NCI-H2196 (cell line): ENCODE data around the gene SATB2.

Experiments used
- DNase-seq: peaks from one replicate; lab custom pipeline; 2025; ENCODE audit not compliant: unreplicated experiment; lab: John Stamatoyannopoulos, UW

SATB2 gene

DNA sequence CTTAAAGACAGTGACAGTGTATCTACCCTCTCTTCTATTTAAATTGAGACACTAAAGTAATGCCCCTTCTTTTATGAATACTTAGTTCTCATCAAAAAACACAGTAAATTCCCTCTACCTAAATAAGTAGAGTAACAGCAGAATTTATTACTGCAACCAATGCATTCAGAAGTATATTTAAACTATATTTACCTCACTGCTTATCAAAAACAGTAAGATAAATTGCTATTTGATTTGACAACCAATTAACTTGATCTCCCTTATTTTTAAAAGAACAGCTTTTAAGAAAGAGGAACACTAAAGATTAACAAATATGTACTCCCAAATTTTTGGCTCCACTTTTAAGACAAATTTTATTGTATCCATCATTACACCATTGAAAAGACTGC lies 4.8 kb downstream of the SATB2 start:
- no peak for DNase-seq

DNA sequence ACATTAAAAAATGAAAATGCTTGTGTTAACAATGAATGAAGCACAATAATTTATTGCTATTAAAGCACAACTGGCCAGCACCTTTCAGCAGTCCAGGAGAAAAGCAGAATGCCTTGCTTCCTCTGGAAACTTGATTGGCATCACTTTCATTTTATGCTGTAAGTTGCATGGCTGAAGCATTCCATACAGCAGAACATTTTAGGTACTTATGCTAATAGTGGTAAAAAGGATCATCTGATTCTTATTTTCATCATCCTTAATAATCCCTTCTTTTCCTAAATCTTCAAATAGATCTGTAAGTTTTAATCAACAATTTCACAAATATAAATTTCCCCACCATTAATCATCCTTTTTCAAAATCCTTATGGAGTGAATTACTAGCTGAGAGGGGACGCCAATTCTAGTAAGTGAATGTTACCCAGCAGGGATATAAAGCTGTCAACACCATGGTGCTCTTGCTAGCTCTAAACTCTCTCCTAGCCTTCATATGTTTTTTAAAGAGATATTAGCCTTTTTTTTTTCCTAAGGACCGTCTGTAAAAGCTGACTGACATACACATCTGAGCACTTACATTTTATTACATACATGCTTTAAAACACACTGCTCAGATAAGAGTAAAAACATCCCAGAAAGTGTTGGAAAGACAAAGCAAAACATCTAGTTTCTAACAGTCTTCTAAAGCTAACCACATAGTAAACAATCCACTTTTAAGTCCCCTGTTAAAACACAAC lies 5.3 kb downstream of the SATB2 start:
- no peak for DNase-seq

DNA sequence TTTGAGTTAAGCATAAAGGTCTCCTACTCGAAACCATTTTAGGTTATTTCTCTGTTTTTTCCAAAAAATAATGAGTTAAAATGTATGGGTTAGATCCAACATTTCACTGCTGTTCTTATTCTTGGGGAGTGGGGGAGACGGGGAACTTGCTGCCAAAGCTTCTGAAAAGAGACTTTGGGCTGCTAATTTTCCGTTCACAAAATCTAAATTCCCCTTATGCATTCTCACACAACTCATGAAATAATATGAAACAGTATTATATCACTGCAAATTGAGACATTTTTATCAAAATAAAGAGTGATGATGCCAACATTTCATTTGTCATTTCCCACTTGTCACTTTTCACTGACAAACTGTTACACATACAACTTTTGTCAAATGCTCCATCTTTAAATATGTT lies 7.8 kb downstream of the SATB2 start:
- DNase-seq: no peak

DNA sequence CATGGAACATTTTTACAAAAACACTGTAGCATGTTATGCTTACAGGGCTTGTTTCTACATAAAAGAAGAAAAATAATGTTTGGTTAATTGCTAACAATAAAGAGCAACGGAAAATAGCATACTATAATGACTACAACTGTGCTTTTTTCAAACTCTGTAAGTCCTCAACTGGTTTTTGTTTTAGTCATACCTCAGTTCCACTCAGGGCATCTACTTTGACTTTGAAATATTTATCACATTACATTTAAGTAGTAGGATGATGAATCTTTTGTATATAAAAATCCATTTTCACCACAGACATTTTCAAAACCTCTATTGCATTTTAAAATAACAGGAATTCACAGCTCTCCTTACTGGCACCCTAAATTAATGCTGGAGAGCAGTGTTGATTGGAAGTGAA lies 8.3 kb downstream of the SATB2 start:
- no peak for DNase-seq

DNA sequence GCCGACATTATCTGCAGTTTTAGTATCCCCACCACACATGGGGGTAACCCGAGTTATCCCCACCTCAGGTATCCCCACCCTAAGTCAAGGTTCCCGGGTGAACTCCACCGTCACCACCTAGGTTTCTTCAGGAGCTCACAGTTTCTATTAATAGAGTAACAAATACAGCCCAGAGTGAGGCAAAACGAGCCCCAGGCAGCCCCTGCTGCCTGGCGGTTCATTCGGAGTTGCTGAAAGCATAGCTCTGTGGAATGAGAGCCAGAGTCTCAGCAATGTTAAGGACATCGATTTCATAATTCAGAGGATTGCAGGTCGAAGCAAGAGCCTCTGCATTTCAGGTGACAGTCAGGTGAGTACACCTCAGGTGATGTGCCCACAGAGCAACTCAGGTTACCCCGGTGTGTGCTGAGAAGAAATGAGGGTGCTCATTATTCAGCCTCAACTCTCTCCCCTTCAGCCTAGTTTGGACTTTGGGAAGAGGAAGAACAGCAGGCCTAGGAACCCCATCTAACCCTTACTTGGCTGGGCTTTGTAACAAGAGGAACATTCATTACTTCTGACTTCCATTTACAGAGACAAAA lies 10.7 kb downstream of the SATB2 start:
- no peak for DNase-seq

DNA sequence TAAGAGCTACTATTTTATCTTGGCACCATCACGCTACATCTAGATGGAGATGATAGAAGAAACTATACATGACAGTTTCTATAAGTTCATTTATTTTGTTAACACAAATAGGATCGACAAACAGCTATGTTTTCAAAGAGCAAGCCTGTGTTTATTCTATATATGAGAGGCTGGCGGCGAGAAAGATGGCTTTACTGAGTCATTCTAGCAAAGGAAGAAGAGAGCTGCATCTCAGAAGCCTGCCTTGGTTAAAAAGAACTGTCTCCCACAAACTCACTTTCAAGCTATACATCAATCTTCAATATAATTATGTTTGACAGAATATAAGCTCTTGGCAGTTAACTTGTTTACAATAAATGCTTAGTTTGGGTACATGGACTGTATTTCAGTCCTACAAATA lies 13.0 kb downstream of the SATB2 start:
- DNase-seq: no peak

DNA sequence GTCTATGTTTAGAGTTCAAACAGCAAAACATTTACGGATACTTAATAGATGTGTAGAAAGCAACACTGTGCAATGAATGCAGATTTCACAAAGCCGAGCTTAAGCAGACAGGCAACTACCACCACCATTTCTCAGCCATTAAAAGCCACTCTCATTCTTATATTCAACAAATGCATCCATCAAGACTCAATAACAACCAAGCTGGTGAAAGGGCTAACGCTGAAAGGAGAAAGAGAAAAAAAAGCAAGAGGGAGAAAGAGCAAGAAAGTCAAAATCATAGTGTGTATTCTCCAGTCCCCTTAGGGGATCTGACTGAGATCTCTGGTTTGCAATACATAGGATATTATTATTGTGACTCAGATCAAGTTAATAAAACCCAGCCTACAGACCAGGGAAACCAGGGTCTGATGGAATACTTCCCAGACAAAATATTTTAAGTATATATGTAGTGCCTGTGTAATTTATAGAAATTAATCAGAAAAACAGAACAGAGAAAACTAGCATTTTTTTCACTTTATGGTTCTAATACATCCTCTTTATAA lies 14.1 kb downstream of the SATB2 start:
- no peak for DNase-seq

DNA sequence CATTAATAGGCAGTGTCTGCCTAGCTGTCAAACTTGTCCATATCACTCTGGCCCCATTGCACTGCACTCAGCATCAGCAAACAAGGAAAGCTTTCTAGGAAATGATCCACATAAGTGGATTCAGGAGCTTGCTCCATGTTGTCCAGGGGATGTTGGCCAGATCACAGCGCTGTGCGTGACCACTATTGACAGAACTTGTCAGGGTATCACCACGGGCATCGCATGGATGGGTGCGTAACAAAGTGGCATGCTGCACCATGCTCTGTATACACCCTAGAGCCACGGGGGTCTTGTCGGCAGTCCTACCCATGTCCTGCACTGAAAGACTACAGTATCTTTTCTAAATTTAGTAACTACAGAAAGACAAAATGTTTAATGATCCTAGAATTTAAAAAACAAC lies 15.6 kb downstream of the SATB2 start:
- no peak for DNase-seq

DNA sequence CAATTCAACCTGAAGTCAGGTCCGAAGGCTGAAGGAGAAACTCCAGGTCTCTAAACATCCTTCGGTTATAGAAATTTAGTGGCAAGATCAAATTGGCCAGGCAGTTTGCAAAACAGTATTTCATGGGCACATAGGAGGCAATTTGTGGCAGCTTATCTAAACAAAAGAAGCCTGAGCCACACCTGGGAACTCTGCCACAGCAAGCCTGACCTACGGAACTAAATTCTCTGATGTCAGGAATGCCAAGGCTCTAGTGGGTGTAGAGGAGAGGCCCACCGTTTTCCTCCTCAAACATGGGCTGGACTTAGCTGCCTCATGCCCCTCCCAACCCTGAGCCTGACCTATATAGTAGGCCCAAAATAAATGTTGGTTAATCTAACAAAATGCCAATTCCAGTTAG lies 16.0 kb downstream of the SATB2 start:
- no peak for DNase-seq

DNA sequence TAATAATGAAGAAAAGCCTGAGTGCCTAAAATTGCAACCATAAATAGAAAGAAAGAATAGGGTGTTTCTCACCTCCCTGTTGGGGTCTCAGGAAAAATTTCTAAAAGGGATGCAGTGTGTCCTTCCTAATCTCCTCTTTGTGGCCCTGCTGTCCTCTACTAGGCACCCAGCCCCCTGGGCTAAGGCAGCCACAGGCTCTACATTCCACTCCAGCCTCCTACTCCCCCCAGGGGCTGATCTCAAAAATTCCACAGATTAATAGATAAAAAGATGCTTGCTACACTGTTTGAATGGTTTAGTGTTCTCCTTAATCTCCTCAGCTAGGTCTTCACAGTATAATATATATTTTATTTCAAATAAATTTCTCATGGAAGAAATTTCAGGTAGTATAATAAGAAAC lies 17.6 kb downstream of the SATB2 start:
- DNase-seq: no peak

DNA sequence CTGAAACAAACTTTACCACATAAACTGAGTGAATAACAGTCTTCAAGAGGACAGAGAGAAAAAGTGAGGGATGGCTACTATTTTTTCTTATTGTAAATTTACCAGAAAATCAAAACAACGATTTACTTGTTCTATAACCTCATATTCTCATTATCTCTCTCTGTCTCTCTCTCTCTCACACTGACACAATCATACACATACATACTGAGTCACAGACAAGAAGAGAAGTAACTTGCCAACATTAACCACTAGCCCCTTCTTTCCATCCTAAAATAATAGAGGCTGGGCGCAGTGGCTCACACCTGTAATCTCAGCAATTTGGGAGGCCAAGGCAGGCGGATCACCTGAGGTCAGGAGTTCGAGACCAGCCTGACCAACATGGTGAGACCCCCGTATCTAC lies 18.2 kb downstream of the SATB2 start:
- DNase-seq: no peak

DNA sequence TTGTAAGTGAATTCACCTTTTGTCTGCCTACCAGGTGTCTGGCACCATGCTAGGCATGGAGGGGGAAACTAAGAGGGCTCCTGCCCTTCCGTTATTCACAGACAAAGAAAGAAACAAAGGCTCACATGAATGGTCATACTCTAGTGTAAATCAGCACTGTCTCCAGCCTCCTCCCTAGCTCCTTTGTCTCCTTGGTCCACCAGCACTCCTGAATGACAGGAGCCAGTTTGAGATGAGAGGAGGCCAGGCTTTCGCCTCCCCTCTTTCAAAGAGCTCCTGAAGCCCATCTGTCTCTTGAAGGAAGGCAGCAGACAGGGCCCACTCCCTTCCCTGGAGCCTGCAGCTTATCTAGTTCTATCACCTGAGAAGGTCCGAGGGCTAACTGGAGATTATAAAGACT lies 18.7 kb downstream of the SATB2 start:
- DNase-seq: no peak

DNA sequence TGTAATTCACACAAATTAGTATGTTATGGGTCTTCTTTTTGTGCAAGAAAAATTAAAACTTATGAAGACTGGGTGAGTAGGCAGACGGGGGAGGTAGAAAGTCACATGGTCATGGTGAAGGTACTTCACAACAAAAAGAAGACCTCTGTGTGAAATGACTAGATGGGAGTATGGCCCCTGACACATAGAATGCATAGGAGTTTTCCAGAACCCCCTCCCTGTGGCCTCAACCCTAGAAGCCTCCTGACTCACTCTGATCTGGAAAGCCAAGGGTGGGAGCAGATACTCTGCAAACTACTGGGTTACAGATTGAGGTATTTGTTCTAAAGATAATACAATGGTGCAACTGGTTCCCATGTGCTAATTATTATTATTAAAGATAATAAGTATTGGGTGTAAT lies 23.2 kb downstream of the SATB2 start:
- DNase-seq: no peak

DNA sequence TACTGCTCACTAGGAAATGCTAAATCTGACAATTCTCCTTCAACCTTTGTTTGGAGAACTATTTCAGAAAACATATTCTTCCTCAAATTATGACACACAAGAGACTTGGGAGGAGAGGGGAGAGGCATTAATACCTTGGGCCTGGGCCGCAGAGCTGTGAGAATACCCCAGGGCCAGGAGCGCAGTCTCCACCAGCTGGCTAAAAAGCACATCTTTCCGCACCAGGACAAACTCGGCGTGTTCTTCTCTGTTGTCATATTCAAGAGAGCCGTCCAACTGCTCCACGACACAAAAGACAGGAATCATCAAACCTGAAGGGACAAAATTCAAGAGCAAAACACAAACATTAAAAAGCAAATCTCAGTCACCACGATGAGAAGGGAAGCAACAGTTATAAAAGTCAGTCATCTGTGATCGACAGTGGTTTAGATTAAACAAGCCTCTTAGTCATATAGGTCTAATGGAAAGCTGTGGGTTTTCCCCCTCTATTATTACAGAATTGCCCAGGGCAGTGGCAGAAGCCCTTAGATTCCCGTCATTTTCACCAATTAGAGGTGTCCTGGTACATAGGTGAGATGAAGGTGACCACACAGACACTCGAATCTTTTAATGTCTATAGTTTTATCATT lies 24.4 kb downstream of the SATB2 start:
- DNase-seq: no peak

DNA sequence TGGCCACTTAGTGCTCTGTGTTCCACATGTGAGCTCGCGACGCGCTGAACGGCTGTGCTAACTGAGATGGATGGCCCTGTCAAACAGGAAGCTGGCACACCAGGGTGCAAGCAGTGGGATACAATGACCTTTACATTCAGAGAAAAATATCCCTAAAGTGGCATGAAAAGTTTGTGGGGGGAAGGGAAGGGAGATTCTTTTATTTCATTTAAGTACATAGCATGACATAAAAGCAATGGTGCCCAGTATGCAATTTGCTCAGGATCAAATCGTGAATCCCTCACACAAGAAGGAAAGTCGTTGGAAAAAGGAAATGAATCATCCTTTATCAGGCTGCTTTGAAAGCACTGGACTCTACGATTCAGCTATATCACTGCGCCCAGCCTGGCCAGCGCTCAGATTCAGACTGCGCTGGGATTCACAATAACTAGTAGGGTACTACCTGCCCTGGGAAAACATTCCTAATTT lies 26.0 kb downstream of the SATB2 start:
- no peak for DNase-seq

DNA sequence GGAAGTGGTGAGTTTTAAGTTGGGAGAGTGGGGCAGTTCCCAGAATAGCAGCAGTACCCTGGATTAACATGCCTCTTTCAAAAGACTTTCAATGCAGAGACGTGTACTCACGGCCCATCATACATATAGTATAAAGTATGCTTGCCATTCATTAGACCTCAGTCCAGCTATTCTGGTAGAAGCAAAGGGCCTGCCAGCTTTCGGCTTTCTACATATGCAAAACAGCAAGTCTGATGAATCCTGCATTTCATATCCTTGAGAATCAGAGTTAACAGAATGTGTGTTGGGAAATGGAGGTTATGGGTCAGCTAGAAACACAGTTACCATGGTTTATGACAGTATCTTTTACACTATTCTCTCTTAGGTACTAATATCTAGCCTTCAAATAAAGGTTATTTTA lies 27.5 kb downstream of the SATB2 start:
- DNase-seq: no peak

DNA sequence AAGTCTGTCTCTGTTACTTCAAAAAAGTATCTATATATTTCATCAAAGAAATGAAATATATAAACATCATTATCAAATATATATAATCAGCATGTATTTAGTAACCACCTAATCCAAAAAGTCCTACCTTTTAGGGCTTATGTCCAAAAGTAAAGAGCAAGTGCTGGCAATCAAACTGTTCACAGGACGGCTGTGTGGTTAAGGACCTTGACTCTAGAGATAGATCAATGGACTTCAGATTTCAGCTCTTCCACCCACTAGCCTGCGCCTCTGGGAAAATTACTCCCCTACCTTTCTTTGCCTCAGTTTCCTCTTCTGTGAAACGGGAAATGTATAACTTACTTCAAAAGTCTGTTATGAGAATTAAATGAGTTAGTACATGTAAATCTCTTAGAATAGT lies 29.4 kb downstream of the SATB2 start:
- DNase-seq: no peak

DNA sequence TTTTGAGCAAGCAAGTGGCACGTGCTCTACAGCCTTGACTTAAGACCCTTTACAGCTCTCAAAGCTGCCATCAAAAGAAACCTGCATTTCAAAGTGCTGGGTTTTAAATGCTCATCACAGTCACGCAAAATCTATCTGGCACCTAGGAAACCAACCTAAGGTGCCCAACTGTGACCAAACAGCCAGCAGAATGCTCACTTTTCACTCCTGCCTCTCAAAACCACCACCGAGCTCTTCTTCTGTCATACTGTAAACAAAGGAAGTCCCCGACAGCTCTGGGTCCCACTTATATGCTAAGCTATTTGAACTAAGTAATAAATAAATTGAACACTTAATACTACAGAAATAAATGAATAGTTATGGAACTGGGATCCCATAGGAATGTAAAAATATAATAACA lies 33.6 kb downstream of the SATB2 start:
- DNase-seq: no peak

DNA sequence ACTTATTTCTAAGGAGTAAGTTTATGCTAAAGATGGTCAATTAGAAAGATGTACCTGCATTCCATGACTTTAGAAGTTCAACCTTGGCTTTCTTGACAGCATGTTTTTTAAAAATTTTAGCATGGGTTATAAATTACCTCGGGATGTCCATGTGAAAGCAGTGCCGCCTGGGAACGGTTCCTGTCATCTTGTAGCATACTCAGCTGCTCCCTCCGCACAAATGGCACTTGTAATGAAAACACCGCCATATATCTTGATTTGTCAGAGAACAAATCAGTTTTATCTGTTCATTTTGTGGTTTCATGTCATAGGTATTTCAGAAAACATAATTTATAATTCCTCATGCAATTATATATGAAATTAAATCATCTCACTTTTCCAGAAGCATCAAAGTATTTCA lies 38.3 kb downstream of the SATB2 start:
- no peak for DNase-seq

DNA sequence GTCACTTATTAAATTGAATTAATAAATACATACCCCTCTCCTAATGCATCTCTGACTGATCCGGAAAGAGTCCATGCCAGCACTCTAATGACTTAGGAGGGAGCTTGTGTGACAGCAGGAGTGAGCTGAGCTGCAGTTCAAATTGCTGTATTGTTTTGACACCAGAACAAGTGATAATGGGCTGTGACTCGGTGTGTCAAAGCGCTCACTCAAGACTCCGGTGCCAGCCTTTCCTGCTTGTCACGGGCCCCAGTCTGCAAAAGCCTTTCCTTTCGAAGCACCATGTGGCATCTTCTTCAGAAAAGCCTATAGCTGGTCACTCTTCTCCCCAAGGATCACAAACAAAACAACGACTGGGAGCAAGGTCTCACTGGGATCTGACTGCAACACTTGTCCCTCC lies 43.3 kb downstream of the SATB2 start:
- DNase-seq: no peak

DNA sequence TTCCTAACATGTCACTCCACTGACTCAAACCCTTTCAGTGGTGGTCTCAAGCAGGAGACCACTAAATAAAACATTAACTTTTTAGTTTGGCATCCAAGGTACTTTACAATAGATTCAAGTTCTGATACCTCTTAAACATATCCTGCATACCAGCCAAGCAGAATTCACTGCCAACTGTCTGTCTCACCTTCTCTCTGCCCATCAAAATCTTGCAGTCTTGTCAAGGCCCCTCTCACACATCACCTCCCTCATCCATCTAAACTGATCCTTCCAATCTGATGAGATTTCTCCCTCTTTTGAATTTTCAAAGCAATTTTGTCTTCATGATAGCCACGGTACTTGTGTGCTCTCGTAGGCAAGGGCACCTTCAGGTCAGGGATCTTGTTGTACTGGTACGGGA lies 43.7 kb downstream of the SATB2 start:
- no peak for DNase-seq

DNA sequence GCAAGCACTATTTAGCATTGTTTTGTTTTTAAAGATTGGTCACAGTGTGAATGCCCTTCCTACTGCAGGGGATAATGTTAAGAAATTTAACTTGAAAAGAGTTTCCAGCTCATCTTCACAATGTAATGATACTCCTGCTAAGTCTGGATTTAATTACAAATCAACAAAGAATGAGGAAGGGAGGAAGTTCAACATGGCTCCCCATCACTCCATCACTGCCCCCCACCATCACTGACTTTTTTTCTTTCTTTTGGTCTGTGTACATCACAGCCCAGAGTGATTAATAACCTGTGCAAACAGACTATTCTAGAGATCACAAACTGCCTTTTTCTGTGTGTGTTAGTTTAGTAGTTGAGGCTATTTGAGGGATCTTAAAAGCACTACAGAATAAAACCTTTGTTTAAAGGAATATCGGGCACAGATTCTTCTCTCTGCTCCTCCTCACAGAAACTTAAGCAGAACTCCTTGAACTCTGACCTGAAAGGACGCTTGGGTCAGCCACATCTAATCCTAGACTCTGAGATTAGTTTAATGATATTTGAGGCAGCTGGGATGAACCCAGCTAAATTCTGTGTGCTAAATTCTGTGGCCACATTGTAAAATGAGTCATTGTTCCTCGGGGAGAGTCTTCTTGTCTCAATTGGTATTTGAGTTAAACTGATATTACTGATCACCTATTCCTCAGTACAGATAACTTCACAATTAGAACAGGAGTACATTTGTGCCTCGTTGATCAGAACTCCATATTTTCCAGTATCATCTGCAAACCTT lies 47.8 kb downstream of the SATB2 start:
- no peak for DNase-seq
